ENCODE data around the gene CELF4. TPM values are rescaled to one million over a fixed set of nuclear protein-coding genes. Genes with fewer than 3 reads are reported as not detected.

The CELF4 gene
- total and polyA plus RNA-seq, 10 donors: 0.46 to 3.5 (median 0.78) TPM

GRCh38 chr18:37381554-37381953, 184.0 kb downstream of the CELF4 start:
- Histone ChIP-seq H3K36me3 (no peaks in the 10 kb centered on the region), H3K4me3 (no peak overlapping the region), H3K9me3 (no peaks in the 10 kb centered on the region), H3K27ac (no peak overlapping the region), H3K4me1 (peaks cover 0 to 6% (median 0%) of the 10 kb centered on the region in 6 donors), H3K27me3 (replicated peaks in 1 of 7) (peaks cover 0 to 21% (median 0%) of the 10 kb centered on the region in 7 donors)
- 74 to 82% (median 76%) methylated on average over 2 of the region's 2 CpGs for WGBS, 5 donors
- TF ChIP-seq, protein P1, sequence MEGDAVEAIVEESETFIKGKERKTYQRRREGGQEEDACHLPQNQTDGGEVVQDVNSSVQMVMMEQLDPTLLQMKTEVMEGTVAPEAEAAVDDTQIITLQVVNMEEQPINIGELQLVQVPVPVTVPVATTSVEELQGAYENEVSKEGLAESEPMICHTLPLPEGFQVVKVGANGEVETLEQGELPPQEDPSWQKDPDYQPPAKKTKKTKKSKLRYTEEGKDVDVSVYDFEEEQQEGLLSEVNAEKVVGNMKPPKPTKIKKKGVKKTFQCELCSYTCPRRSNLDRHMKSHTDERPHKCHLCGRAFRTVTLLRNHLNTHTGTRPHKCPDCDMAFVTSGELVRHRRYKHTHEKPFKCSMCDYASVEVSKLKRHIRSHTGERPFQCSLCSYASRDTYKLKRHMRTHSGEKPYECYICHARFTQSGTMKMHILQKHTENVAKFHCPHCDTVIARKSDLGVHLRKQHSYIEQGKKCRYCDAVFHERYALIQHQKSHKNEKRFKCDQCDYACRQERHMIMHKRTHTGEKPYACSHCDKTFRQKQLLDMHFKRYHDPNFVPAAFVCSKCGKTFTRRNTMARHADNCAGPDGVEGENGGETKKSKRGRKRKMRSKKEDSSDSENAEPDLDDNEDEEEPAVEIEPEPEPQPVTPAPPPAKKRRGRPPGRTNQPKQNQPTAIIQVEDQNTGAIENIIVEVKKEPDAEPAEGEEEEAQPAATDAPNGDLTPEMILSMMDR (IDR thresholded peaks at IDR 0.05 in 8 of 11, conservative IDR thresholded peaks at IDR 0.05 in 3 of 11): no peak
- no peak for TF ChIP-seq POLR2AphosphoS5 (IDR thresholded peaks at IDR 0.05)
- TF ChIP-seq POLR2A (IDR thresholded peaks at IDR 0.05): no peak
- intact Hi-C loops (cut with DNase I; ENCODE audit: low total_unique reads): no loop called here
- DNase-seq: no peak

- Histone ChIP-seq H3K27ac (no peak overlapping the region), H3K27me3 (replicated peaks in 1 of 7) (peaks cover 0 to 21% (median 0%) of the 10 kb centered on the region in 7 donors), H3K36me3 (no peaks in the 10 kb centered on the region), H3K4me1 (peaks cover 0 to 6% (median 0%) of the 10 kb centered on the region in 6 donors), H3K9me3 (no peaks in the 10 kb centered on the region), H3K4me3 (no peak overlapping the region)
- intact Hi-C loops (cut with DNase I; ENCODE audit: low total_unique reads): no loop called here
- DNase-seq: no peak
- TF ChIP-seq POLR2AphosphoS5 (IDR thresholded peaks at IDR 0.05) (no peak), POLR2A (IDR thresholded peaks at IDR 0.05) (no peak)
- TF ChIP-seq, protein P1 (IDR thresholded peaks at IDR 0.05 in 8 of 11, conservative IDR thresholded peaks at IDR 0.05 in 3 of 11): no peak
These were observed 185.0 kb downstream of the CELF4 start for GRCh38 chr18:37380546-37381110.

- H3K27ac ChIP-seq: no peak overlapping the region
- no peaks in the 10 kb centered on the region for H3K36me3 ChIP-seq
- no peaks in the 10 kb centered on the region for H3K9me3 ChIP-seq
- DNase-seq: no peak
- WGBS, 5 donors: 64 to 70% (median 68%) methylated on average over 10 to 11 of the region's 11 CpGs
- peaks cover 0 to 6% (median 0%) of the 10 kb centered on the region in 7 donors for H3K27me3 ChIP-seq (replicated peaks in 1 of 7)
- TF ChIP-seq POLR2AphosphoS5 (IDR thresholded peaks at IDR 0.05): no peak
- TF ChIP-seq, protein P1 (IDR thresholded peaks at IDR 0.05 in 8 of 11, conservative IDR thresholded peaks at IDR 0.05 in 3 of 11): no peak
- TF ChIP-seq POLR2A (IDR thresholded peaks at IDR 0.05): no peak
- intact Hi-C loops (cut with DNase I; ENCODE audit: low total_unique reads): no loop called here
- no peak overlapping the region for H3K4me3 ChIP-seq
- peaks cover 0 to 6% (median 0%) of the 10 kb centered on the region in 6 donors for H3K4me1 ChIP-seq
These were observed 187.1 kb downstream of the CELF4 start for GRCh38 chr18:37378336-37379010.

- no peak overlapping the region for H3K4me3 ChIP-seq
- WGBS, 5 donors: 83 to 88% (median 86%) methylated on average over 7 of the region's 7 CpGs
- DNase-seq: no peak
- no peaks in the 10 kb centered on the region for H3K9me3 ChIP-seq
- intact Hi-C loops (cut with DNase I; ENCODE audit: low total_unique reads): no loop called here
- H3K4me1 ChIP-seq: no peaks in the 10 kb centered on the region
- peaks cover 0 to 8% (median 0%) of the 10 kb centered on the region in 7 donors for H3K27me3 ChIP-seq (replicated peaks in 1 of 7)
- no peak for TF ChIP-seq POLR2AphosphoS5 (IDR thresholded peaks at IDR 0.05)
- TF ChIP-seq POLR2A (IDR thresholded peaks at IDR 0.05): no peak
- TF ChIP-seq, protein P1 (IDR thresholded peaks at IDR 0.05 in 8 of 11, conservative IDR thresholded peaks at IDR 0.05 in 3 of 11): no peak
- no peak overlapping the region for H3K27ac ChIP-seq
- no peaks in the 10 kb centered on the region for H3K36me3 ChIP-seq
These were observed 190.4 kb downstream of the CELF4 start for GRCh38 chr18:37375181-37375580.

All from spleen (tissue), 11 donors.